Measurements from ENCODE around the gene FCHSD1.

DNA sequence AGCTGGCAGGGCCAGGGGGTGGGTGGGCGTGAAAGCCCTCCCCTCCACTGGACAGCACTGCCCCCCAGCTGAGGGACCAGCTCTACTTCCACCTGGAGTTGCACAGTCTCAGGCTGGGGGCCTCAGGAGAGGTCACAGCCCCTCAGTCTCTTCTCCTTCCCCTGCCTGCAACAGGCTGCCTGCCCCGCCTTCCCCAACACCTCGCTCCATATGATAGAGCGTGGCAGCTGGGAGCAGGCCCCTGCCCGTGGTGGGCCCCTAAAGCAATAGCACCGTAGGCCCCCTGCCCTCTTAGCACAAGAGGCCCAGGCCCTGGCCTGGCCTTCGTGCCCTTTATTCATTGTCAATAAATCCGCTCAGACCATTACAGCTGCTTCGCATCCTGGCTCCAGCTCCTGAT is 10.5 kb downstream of the FCHSD1 start:
- TF ChIP-seq, protein P1, sequence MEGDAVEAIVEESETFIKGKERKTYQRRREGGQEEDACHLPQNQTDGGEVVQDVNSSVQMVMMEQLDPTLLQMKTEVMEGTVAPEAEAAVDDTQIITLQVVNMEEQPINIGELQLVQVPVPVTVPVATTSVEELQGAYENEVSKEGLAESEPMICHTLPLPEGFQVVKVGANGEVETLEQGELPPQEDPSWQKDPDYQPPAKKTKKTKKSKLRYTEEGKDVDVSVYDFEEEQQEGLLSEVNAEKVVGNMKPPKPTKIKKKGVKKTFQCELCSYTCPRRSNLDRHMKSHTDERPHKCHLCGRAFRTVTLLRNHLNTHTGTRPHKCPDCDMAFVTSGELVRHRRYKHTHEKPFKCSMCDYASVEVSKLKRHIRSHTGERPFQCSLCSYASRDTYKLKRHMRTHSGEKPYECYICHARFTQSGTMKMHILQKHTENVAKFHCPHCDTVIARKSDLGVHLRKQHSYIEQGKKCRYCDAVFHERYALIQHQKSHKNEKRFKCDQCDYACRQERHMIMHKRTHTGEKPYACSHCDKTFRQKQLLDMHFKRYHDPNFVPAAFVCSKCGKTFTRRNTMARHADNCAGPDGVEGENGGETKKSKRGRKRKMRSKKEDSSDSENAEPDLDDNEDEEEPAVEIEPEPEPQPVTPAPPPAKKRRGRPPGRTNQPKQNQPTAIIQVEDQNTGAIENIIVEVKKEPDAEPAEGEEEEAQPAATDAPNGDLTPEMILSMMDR (IDR thresholded peaks at IDR 0.05; ENCODE audit: extremely low read depth in 1 of 2, insufficient read depth in 1 of 2, low read depth in 1 of 2, low read length in 2 of 2), result no peak
- no peak for TF ChIP-seq EZH2 (IDR thresholded peaks at IDR 0.05; ENCODE audit: borderline replicate concordance, low read depth, low read length, severe bottlenecking)

All from endothelial cell of umbilical vein (primary cell).